Endothelial cell (in vitro differentiated cells): Measurements from ENCODE around the gene TIMP3. TPM values are rescaled to one million over a fixed set of nuclear protein-coding genes. Genes with fewer than 3 reads are reported as not detected.

ENCODE experiments used
- DNase-seq: peaks from one replicate; pipeline ENCODE4 v3.0.0; 2021; ENCODE audit warnings: low spot score
- H3K27ac Mint-ChIP-seq: one replicate; pipeline ENCODE4 v1.8.0; 2021; ENCODE audit warnings: mixed read lengths, inconsistent platforms; ENCODE audit not compliant: unreplicated experiment
- H3K27me3 Mint-ChIP-seq: one replicate; pipeline ENCODE4 v1.8.0; 2021; ENCODE audit warnings: mild to moderate bottlenecking, moderate library complexity, mixed read lengths, inconsistent platforms; ENCODE audit not compliant: unreplicated experiment
- H3K36me3 Mint-ChIP-seq: one replicate; pipeline ENCODE4 v1.8.0; 2021; ENCODE audit warnings: mild to moderate bottlenecking, low read depth, mixed read lengths, inconsistent platforms; ENCODE audit not compliant: unreplicated experiment
- H3K4me1 Mint-ChIP-seq: one replicate; pipeline ENCODE4 v1.8.0; 2021; ENCODE audit warnings: mild to moderate bottlenecking, mixed read lengths, inconsistent platforms; ENCODE audit not compliant: unreplicated experiment
- H3K4me3 Mint-ChIP-seq: one replicate; pipeline ENCODE4 v1.8.0; 2021; ENCODE audit warnings: mild to moderate bottlenecking, mixed read lengths, inconsistent platforms; ENCODE audit not compliant: unreplicated experiment
- H3K9me3 Mint-ChIP-seq: one replicate; pipeline ENCODE4 v1.8.0; 2021; ENCODE audit warnings: mixed read lengths, inconsistent platforms; ENCODE audit not compliant: unreplicated experiment
- CTCF ChIP-seq: fragments of 200-600 bp; sonication (generic); IDR thresholded peaks from one replicate; pipeline ENCODE4 v1.5.0; 2021; ENCODE audit warnings: antibody characterized with exemption; ENCODE audit not compliant: unreplicated experiment
- total RNA-seq: library from RNA; stranded (reverse); fragmentation: NEBNext Ultra II Directional; extraction: Animal tissue kit (Norgen Biotek cat#: 25700); gene quantifications from one replicate; pipeline ENCODE4 v1.2.1, GENCODE V29; 2021; ENCODE audit not compliant: unreplicated experiment

The TIMP3 gene
- total RNA-seq, 1 donor from 2014 or later, result 73.5 TPM

- Mint-ChIP-seq H3K27ac (no peak overlapping the region), H3K4me1 (peaks cover 8% of the 10 kb centered on the region), H3K9me3 (no peaks in the 10 kb centered on the region), H3K27me3 (no peaks in the 10 kb centered on the region), H3K4me3 (no peak overlapping the region), H3K36me3 (no peaks in the 10 kb centered on the region)
- no peak for TF ChIP-seq CTCF
- DNase-seq, result no peak
Measured at GRCh38 chr22:32785321-32786026, 16.0 kb upstream of the TIMP3 start.

- no peaks in the 10 kb centered on the region for H3K27me3 Mint-ChIP-seq
- no peak overlapping the region for H3K4me3 Mint-ChIP-seq
- peaks cover 7% of the 10 kb centered on the region for H3K4me1 Mint-ChIP-seq
- no peak overlapping the region for H3K27ac Mint-ChIP-seq
- H3K9me3 Mint-ChIP-seq, result no peaks in the 10 kb centered on the region
- no peaks in the 10 kb centered on the region for H3K36me3 Mint-ChIP-seq
- no peak for DNase-seq
- TF ChIP-seq CTCF, result no peak
Measured at GRCh38 chr22:32786027-32786418, 15.5 kb upstream of the TIMP3 start.

GRCh38 chr22:32788904-32789624 is 12.4 kb upstream of the TIMP3 start:
- Mint-ChIP-seq H3K27me3 (no peaks in the 10 kb centered on the region), H3K9me3 (no peaks in the 10 kb centered on the region), H3K36me3 (no peaks in the 10 kb centered on the region), H3K4me3 (no peak overlapping the region), H3K4me1 (peaks cover 7% of the 10 kb centered on the region), H3K27ac (no peak overlapping the region)
- DNase-seq, result no peak
- no peak for TF ChIP-seq CTCF

GRCh38 chr22:32789797-32790620 is 11.5 kb upstream of the TIMP3 start:
- H3K27me3 Mint-ChIP-seq, result no peaks in the 10 kb centered on the region
- no peak for TF ChIP-seq CTCF
- H3K27ac Mint-ChIP-seq, result no peak overlapping the region
- DNase-seq, result no peak
- H3K4me3 Mint-ChIP-seq, result no peak overlapping the region
- no peaks in the 10 kb centered on the region for H3K9me3 Mint-ChIP-seq
- peaks cover under 1% of the 10 kb centered on the region for H3K4me1 Mint-ChIP-seq
- no peaks in the 10 kb centered on the region for H3K36me3 Mint-ChIP-seq
